GM12878 (cell line): ENCODE data around the gene IRF8. TPM values are rescaled to one million over a fixed set of nuclear protein-coding genes. Genes with fewer than 3 reads are reported as not detected.

Experiments used
- ATAC-seq: fragments of 200-7000 bp; cut with Tn5 transposase; 3 replicates; pipeline ENCODE4 v1.9.1; 2020; ENCODE audit warnings: mild to moderate bottlenecking, moderate library complexity
- BruUV-seq: library from RNA; stranded (reverse); fragments of 400-500 nt; replicated peaks from 2 replicates; lab custom pipeline; 2021; lab: Mats Ljungman, UMichigan
- CTCF ChIA-PET: fragments of 300-600 bp; sonication (Branson Sonifier 250); formaldehyde crosslinking; extraction: SDS; loops from one replicate; lab custom pipeline; 2021; ENCODE audit warnings: inconsistent platforms; lab: Yijun Ruan, JAX
- POLR2A ChIA-PET: fragments of 350-600 bp; formaldehyde crosslinking; extraction: SDS; loops from one replicate; lab custom pipeline; 2021; ENCODE audit warnings: inconsistent platforms; lab: Charles Lee
- RAD21 ChIA-PET: fragments of 300-600 bp; sonication (Branson Sonifier 250); formaldehyde crosslinking; loops from one replicate; lab custom pipeline; 2023; ENCODE audit warnings: antibody characterized with exemption; ENCODE audit not compliant: unreplicated experiment; lab: Charles Lee
- SMC1A ChIA-PET: fragments of 300-600 bp; sonication (Branson Sonifier 250); formaldehyde crosslinking; loops from one replicate; lab custom pipeline; 2023; ENCODE audit not compliant: unreplicated experiment, uncharacterized antibody; lab: Charles Lee
- DNase-seq: peaks from one replicate; pipeline ENCODE4 v3.0.0-alpha.2; 2011; ENCODE audit warnings: low read depth, low spot score
- FAIRE-seq: peaks from 3 replicates; lab custom pipeline; 2011; peaks lifted over from hg19 to GRCh38; lab: Jason Lieb, UNC
- H2AFZ ChIP-seq: 2 replicates; pipeline ENCODE4 v1.6.0; 2011; ENCODE audit warnings: low read depth, low read length, control low read depth; ENCODE audit not compliant: control insufficient read depth
- H3K27ac ChIP-seq: 2 replicates; pipeline ENCODE4 v1.5.1; 2011; ENCODE audit warnings: control low read depth; ENCODE audit not compliant: control insufficient read depth, insufficient read depth
- H3K27me3 ChIP-seq, 2 experiments: replicated peaks in 1 of 2; 2 replicates each; pipeline versions ENCODE4 v1.6.0 to v1.6.1; 2011; ENCODE audit warnings: low read length in 1 of 2; ENCODE audit not compliant: control insufficient read depth in 2 of 2, insufficient read depth in 2 of 2
- H3K36me3 ChIP-seq, 2 experiments: 2 replicates each; pipeline ENCODE4 v1.5.1; 2011; ENCODE audit warnings: low read length in 1 of 2; ENCODE audit not compliant: control insufficient read depth in 2 of 2, insufficient read depth in 2 of 2
- H3K4me1 ChIP-seq: 2 replicates; pipeline ENCODE4 v1.6.1; 2011; ENCODE audit warnings: mild to moderate bottlenecking, low read length, moderate library complexity, mixed read lengths; ENCODE audit not compliant: control insufficient read depth, insufficient read depth
- H3K4me2 ChIP-seq: 2 replicates; pipeline ENCODE4 v1.6.0; 2011; ENCODE audit warnings: control low read depth; ENCODE audit not compliant: control insufficient read depth, insufficient read depth
- H3K4me3 ChIP-seq: fragments of 200-600 bp; sonication (generic); 2 replicates; pipeline ENCODE4 v1.5.1; 2016
- H3K79me2 ChIP-seq: 2 replicates; pipeline ENCODE4 v1.6.0; 2011; ENCODE audit warnings: low read length; ENCODE audit not compliant: control insufficient read depth, insufficient read depth
- H3K9ac ChIP-seq: 2 replicates; pipeline ENCODE4 v1.8.0; 2011; ENCODE audit warnings: low read length, control low read depth, mixed read lengths; ENCODE audit not compliant: control insufficient read depth, insufficient read depth
- H3K9me3 ChIP-seq: replicated peaks from 3 replicates; pipeline ENCODE4 v1.5.1; 2011; ENCODE audit warnings: mild to moderate bottlenecking, low read length; ENCODE audit not compliant: control insufficient read depth, insufficient read depth
- H4K20me1 ChIP-seq: 2 replicates; pipeline ENCODE4 v1.6.0; 2011; ENCODE audit not compliant: control insufficient read depth, insufficient read depth
- ATF7 ChIP-seq: fragments of 450-650 bp; IDR thresholded peaks from 2 replicates; pipeline ENCODE4 v1.6.1; 2016; ENCODE audit warnings: low read depth, mild to moderate bottlenecking
- BACH1 ChIP-seq: fragments of 450-650 bp; IDR thresholded peaks from 2 replicates; pipeline ENCODE4 v1.6.1; 2017; ENCODE audit warnings: mild to moderate bottlenecking, borderline replicate concordance
- CEBPB ChIP-seq, 2 experiments: fragments of 150-350 bp in 1 of 2; IDR thresholded peaks; 2 replicates each; pipeline ENCODE4 v1.6.1; 2012 to 2014; ENCODE audit warnings: low read depth in 2 of 2, low read length in 2 of 2, borderline replicate concordance in 1 of 2, inconsistent platforms in 1 of 2
- FOS ChIP-seq: IDR thresholded peaks from 3 replicates; pipeline ENCODE4 v1.6.1; 2011; ENCODE audit warnings: borderline replicate concordance; ENCODE audit not compliant: insufficient read length; ENCODE audit errors: extremely low read depth
- HDAC2 ChIP-seq: fragments of 200-600 bp; sonication (generic); IDR thresholded peaks from 2 replicates; pipeline ENCODE4 v1.6.1; 2017
- HDAC6 ChIP-seq: fragments of 200-600 bp; sonication (generic); IDR thresholded peaks from one replicate; pipeline ENCODE4 v1.8.0; 2017; ENCODE audit warnings: antibody characterized with exemption; ENCODE audit not compliant: unreplicated experiment
- LARP7 ChIP-seq: fragments of 450-650 bp; IDR thresholded peaks from 2 replicates; pipeline ENCODE4 v1.6.1; 2017; ENCODE audit warnings: mild to moderate bottlenecking
- POU2F2 ChIP-seq: IDR thresholded peaks from 3 replicates; pipeline ENCODE4 v1.6.1; 2011; ENCODE audit warnings: low read depth, mild to moderate bottlenecking, low read length, borderline replicate concordance
- RAD21 ChIP-seq: IDR thresholded peaks from 2 replicates; pipeline ENCODE4 v1.6.1; 2011; ENCODE audit warnings: mild to moderate bottlenecking, low read depth, low read length, moderate library complexity; ENCODE audit not compliant: insufficient read depth
- RELA ChIP-seq: fragments of 450-650 bp; IDR thresholded peaks from 2 replicates; pipeline ENCODE4 v1.8.0; 2014; ENCODE audit warnings: borderline replicate concordance; ENCODE audit not compliant: partially characterized antibody
- SUZ12 ChIP-seq: fragments of 200-600 bp; sonication (generic); IDR thresholded peaks from one replicate; pipeline ENCODE4 v1.6.1; 2018; ENCODE audit warnings: antibody characterized with exemption, mild to moderate bottlenecking; ENCODE audit not compliant: unreplicated experiment
- TAF1 ChIP-seq: IDR thresholded peaks from 2 replicates; pipeline ENCODE4 v1.6.1; 2011; ENCODE audit warnings: mild to moderate bottlenecking, low read depth, low read length, borderline replicate concordance
- YBX1 ChIP-seq: fragments of 450-650 bp; IDR thresholded peaks from 2 replicates; pipeline ENCODE4 v1.6.1; 2016; ENCODE audit warnings: antibody characterized with exemption
- WGBS: methylation state at CpG from one replicate; pipeline ENCODE4 v1.1.6; 2016; ENCODE audit warnings: low lambda C conversion rate; ENCODE audit not compliant: insufficient replicate concordance, insufficient coverage; ENCODE audit errors: missing lambda C conversion rate; 5-methylcytosine and 5-hydroxymethylcytosine counted together
- in situ Hi-C: fragments of 300-500 bp; cut with MboI; formaldehyde crosslinking; loops from 9 replicates; pipeline ENCODE4 v1.14.3; 2018; ENCODE audit warnings: mixed read lengths
- intact Hi-C: fragments of 100-400 bp; cut with micrococcal nuclease; formaldehyde crosslinking; loops from one replicate; pipeline ENCODE4 v1.14.2; 2022; ENCODE audit not compliant: unreplicated experiment
- polyA plus RNA-seq, 11 experiments: library from polyadenylated mRNA; depleted of rRNA in 4 of 11; unstranded in 6 of 11; stranded (reverse) in 5 of 11; fragments of >200 nt; fragmentation: Nextera tagmentation in 4 of 11; fragmentation: Illumina TruSeq in 1 of 11; extraction: Ambion mirVana in 4 of 11; extraction: Trizol in 1 of 11; gene quantifications; 1 replicate in 1 of 11; 2 replicates in 10 of 11; pipeline versions ENCODE4 v1.2.1 to v1.2.3, GENCODE V29; 2011 to 2016; ENCODE audit warnings: inconsistent platforms in 2 of 11, missing spikeins in 2 of 11, low read depth in 1 of 11
- total RNA-seq, 4 experiments: library from RNA; depleted of rRNA in 3 of 4; stranded (reverse); fragments of >200 nt in 3 of 4; fragmentation: Illumina TruSeq in 1 of 4; extraction: Trizol in 1 of 4; gene quantifications; 2 replicates each; pipeline versions ENCODE4 v1.2.1 to v1.2.3, GENCODE V29; 2013 to 2021
- TF ChIP-seq, protein P1 (sequence below): IDR thresholded peaks from 2 replicates; pipeline ENCODE4 v1.6.1; 2011; ENCODE audit warnings: borderline replicate concordance, low read depth, mild to moderate bottlenecking, moderate library complexity, mixed read lengths, low read length; ENCODE audit not compliant: insufficient read depth; ENCODE audit errors: extremely low read length
- TF ChIP-seq, protein P2 (sequence below): IDR thresholded peaks from 2 replicates; pipeline ENCODE4 v1.6.1; 2011; ENCODE audit warnings: low read depth, mild to moderate bottlenecking, low read length, moderate library complexity, borderline replicate concordance; ENCODE audit errors: extremely low read depth

IRF8 gene
- total and polyA plus RNA-seq, 10 of the 15 experiments (the other 5 are each of a cell fraction or from before 2014, with no cell fraction given): 17.1 to 237 (median 172) TPM

DNA sequence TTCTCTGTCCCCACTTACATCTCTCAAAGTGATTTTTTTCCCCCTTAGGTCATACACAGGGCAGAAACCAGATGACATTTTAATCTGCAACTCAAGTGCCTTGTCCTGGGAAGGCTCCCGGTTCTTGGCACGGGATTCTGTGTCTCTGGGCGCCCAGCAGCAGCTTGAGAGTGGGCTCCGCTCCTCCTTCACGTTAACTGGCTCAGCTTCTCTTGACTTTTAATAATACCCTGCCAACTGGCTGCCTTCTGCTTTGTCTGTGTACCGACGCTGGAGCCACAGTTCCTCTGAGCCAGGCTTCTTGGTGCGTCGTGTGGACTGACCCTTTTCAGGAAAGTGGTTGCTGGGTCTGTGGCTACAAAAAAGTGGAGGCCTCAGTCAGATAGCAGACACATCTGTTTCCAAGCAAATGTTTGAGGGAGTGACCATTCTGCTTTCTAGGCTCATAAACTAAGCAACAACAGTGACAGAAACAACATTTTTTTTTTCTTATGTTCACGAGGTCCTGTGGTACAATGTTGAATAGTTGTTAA is 64.9 kb downstream of the IRF8 start (continued):
- TF ChIP-seq HDAC6: no peak
- TF ChIP-seq, protein P1, sequence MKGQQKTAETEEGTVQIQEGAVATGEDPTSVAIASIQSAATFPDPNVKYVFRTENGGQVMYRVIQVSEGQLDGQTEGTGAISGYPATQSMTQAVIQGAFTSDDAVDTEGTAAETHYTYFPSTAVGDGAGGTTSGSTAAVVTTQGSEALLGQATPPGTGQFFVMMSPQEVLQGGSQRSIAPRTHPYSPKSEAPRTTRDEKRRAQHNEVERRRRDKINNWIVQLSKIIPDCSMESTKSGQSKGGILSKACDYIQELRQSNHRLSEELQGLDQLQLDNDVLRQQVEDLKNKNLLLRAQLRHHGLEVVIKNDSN: no peak
- TF ChIP-seq LARP7: no peak
- TF ChIP-seq RELA: no peak
- TF ChIP-seq RAD21: no peak
- TF ChIP-seq, protein P2, sequence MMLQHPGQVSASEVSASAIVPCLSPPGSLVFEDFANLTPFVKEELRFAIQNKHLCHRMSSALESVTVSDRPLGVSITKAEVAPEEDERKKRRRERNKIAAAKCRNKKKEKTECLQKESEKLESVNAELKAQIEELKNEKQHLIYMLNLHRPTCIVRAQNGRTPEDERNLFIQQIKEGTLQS: no peak
- no peak for TF ChIP-seq SUZ12
- TF ChIP-seq CEBPB (IDR thresholded peaks at IDR 0.05; ENCODE audit: borderline replicate concordance in 1 of 2, low read depth in 2 of 2, low read length in 2 of 2): no peak
- no peak for TF ChIP-seq FOS

DNA sequence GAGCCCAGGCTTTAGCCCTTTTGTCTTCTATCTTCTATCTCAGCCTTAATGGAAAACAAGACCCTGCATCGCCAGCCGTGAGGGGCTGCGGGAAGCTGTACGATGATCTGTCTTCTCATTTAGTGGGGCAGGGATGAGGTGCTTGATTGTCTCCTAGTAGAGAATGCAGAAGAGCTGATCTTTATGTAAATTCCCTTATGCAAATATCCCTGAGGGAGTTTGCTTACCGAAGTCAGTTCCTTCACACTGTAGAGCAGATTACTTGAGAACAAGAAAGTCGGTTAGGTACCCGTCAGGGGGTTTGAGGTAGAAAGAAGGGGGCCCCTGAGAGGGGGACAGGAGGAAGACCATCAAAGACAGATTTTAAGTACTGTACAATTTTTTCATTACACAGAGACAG is 66.2 kb downstream of the IRF8 start:
- intact Hi-C loops: no loop called here
- Histone ChIP-seq H3K9me3 (no peaks in the 10 kb centered on the region; the same call in 2 of the 3 replicates), H2AFZ (no peak overlapping the region)
- TF ChIP-seq YBX1 (no peak), TAF1 (no peak), HDAC2 (no peak), BACH1 (no peak), ATF7 (no peak), LARP7 (no peak), POU2F2 (peak; percentile 74; the same call in 2 of the 3 replicates)
- TF ChIP-seq, all 136 proteins: peak for 1
- BruUV-seq: no TSS peak
- H3K9ac ChIP-seq: no peak overlapping the region
- no peak overlapping the region for H3K4me2 ChIP-seq
- WGBS: 17% methylated on average over 7 of the region's 7 CpGs
- H3K27ac ChIP-seq: no peak overlapping the region
- DNase-seq (no peak), ATAC-seq (no peak), FAIRE-seq (peak; percentile 23)
- ChIA-PET CTCF (interaction anchor here (0.8 to 1.3 kb wide), 4 partner anchors 18 to 70 kb away, joined by 3 to 4 read pairs (median 3); no protein-coding TSS in a partner anchor), SMC1A (interaction anchor here (0.8 kb wide), 1 partner anchor 10 kb away, joined by 3 read pairs; no protein-coding TSS in a partner anchor), POLR2A (interaction anchor here (0.7 kb wide), 1 partner anchor 61 kb away, joined by 3 read pairs; no protein-coding TSS in a partner anchor), RAD21 (interaction anchor here (1.0 kb wide), 1 partner anchor 16 kb away, joined by 3 read pairs; no protein-coding TSS in a partner anchor)
- H4K20me1 ChIP-seq: no peaks in the 10 kb centered on the region
- in situ Hi-C loops: no loop called here
- no peak overlapping the region for H3K4me3 ChIP-seq
- peaks cover 40% of the 10 kb centered on the region for H3K4me1 ChIP-seq
- H3K79me2 ChIP-seq: no peaks in the 10 kb centered on the region
- no peaks in the 10 kb centered on the region for H3K36me3 ChIP-seq
- H3K27me3 ChIP-seq: no peaks in the 10 kb centered on the region
